Astrocyte of the spinal cord (primary cell): ENCODE measurements around the gene HIVEP3.

ENCODE experiments used
- DNase-seq: peaks from one replicate; pipeline ENCODE4 v3.0.0; 2011; ENCODE audit warnings: low read depth, low spot score
- H3K4me3 ChIP-seq: 2 replicates; pipeline ENCODE4 v1.5.1; 2011; ENCODE audit warnings: low read depth, mild to moderate bottlenecking, low read length, moderate library complexity
- in situ Hi-C: cut with HindIII; loops from 2 replicates; pipeline ENCODE4 v1.10.0; 2017; ENCODE audit warnings: low sequenced_read_pairs
- TF ChIP-seq, protein P1 (sequence below): IDR thresholded peaks from 2 replicates; pipeline ENCODE4 v1.5.1; 2012; ENCODE audit warnings: low read depth, mild to moderate bottlenecking, low read length, inconsistent platforms

Gene HIVEP3

DNA sequence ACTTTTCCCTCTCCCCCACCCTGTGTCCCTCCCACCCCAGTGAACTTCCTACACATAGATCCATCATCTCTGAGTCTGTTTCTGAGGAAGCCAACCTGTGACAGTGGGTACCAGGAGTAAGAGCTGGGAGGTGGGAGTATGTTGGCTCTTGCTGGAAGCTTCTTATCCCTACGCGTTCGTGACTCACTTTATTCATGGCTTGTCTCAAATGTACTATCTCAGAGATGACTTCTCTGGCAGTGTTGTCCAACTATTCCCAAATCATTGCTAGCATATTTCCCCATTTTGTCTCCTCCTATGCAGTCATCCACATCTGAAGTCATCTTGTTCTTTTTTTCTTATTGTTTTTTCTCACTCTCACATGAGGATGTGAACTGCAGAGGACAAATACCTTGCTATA, 88.0 kb downstream of the HIVEP3 start:
- no peak for DNase-seq
- H3K4me3 ChIP-seq: no peak overlapping the region
- in situ Hi-C loops: no loop called here
- TF ChIP-seq, protein P1, sequence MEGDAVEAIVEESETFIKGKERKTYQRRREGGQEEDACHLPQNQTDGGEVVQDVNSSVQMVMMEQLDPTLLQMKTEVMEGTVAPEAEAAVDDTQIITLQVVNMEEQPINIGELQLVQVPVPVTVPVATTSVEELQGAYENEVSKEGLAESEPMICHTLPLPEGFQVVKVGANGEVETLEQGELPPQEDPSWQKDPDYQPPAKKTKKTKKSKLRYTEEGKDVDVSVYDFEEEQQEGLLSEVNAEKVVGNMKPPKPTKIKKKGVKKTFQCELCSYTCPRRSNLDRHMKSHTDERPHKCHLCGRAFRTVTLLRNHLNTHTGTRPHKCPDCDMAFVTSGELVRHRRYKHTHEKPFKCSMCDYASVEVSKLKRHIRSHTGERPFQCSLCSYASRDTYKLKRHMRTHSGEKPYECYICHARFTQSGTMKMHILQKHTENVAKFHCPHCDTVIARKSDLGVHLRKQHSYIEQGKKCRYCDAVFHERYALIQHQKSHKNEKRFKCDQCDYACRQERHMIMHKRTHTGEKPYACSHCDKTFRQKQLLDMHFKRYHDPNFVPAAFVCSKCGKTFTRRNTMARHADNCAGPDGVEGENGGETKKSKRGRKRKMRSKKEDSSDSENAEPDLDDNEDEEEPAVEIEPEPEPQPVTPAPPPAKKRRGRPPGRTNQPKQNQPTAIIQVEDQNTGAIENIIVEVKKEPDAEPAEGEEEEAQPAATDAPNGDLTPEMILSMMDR: no peak

DNA sequence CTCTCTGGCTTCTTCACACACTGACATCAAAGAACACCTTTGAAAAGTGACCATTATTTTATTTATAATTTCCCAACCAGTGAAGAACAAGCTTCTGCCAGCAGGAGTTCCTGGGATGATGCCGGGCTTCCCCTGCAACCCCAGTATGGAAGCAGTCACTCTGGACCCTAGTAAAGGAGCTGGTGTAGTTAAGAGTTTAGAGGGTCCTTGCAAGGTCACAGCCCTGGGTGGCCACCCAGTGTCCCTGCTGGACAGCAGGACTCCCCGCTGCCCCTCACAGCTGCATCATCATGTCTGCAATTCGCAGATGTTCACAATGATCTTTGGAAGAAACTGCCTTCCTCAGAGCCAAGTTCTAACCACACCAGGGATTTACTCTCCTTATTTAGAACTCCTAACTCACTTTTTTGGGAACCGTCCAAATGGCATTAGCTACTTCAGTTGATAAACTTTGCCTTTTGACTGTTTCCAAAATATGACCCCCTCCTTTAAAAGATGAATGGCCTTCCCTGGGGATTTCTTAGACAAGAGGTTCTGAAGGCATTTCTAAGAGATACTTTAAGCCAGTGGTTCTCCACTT, 90.6 kb downstream of the HIVEP3 start:
- H3K4me3 ChIP-seq: no peak overlapping the region
- in situ Hi-C loops: no loop called here
- TF ChIP-seq, protein P1: no peak
- peak; percentile 42 for DNase-seq

DNA sequence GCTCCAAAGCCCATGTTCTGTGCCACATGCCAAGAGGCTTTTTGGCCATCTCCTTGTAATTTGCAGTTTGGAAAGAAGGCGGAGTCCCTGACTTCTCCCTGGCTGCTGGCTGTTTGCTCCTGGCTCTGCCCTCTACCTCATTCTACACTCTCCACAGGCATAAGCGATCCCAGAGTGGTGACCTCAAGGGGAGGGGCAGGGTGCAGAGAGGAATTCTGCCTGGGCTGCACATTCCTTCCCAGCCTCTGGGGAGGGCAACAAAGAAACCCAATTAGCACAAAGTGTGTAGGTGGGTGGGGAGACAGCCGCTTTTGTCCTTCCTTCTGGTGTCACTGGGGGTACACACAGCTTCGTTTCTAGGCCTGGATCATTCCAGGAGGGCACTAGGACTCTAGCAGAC, 95.3 kb downstream of the HIVEP3 start:
- no peak overlapping the region for H3K4me3 ChIP-seq
- TF ChIP-seq, protein P1: no peak
- in situ Hi-C loops: no loop called here
- DNase-seq: no peak

DNA sequence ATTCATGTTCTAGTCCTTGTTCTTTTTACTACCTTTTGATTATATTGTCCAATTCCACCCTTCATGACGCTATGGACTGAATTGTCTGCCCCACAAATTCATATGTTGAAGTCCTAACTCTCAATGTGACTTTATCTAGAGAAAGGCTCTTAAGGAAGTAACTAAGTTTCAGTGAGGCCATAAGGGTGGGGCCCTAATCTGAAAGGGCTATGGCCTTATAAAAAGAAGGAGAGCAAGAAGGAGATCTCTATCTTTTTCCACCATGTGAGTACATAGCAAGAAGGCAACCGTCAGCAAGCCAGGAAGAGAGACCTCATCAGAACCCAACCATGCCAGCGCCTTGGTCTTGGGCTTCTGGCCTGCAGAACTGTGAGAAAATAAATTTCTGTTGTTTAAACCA, 95.9 kb downstream of the HIVEP3 start:
- in situ Hi-C loops: no loop called here
- H3K4me3 ChIP-seq: no peak overlapping the region
- DNase-seq: no peak
- TF ChIP-seq, protein P1: no peak

DNA sequence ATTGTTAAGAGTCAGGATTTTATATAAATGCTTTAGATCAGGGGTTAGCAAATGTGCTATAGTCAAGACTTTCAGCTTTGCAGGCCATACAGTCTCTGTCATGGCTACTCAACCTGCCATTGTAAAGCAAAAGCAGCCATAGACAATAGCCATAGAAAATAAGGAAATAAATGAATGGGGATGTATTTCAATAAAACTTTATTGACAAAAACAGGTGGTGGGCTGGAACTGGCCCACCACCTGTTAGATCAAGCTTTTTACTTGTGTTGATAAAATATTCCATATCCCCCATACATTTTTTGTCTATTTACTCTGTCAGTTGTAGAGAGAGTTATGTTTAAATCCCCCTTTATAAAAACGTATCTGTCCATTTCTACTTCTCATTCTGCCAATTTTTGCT, 98.9 kb downstream of the HIVEP3 start:
- H3K4me3 ChIP-seq: no peak overlapping the region
- TF ChIP-seq, protein P1: no peak
- in situ Hi-C loops: no loop called here
- DNase-seq: no peak

DNA sequence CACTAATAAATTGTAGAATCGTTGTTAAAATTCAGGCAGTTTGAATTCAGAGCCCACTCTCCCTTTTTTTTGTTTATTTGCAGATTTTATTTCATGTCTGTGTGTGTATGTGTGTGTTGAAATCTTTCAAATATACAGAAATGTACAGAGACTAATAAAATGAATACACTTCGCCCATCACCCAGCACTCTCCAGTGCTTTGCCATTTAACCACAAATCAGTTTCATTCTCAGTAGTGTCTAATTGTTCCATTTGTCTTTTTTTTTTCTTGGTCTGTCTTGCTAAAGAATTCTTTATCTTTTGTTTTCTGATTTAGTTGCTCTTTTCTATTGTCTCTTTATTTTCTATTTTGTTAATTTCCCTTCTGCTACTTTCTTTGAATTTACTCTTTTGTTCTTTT, 99.7 kb downstream of the HIVEP3 start:
- in situ Hi-C loops: no loop called here
- TF ChIP-seq, protein P1: no peak
- no peak overlapping the region for H3K4me3 ChIP-seq
- no peak for DNase-seq

DNA sequence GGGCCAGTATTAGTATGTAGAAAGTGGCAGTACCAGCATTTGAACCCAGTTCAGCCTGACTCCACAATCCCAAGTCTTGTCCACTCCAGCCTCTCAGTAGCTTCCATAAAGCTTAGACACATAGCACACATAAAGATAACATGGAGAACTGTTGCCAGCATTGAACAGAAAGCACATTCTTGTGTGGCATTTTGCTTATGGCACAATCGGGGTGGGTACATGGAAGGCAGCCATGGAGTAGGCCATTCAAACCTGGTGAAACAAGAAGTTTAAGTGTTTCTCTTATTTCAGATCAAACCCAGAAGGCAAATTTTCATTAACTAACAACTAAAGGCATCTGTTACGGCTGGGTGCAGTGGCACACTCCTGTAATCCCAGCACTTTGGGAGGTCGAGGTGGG, 102.7 kb downstream of the HIVEP3 start:
- DNase-seq: no peak
- no peak overlapping the region for H3K4me3 ChIP-seq
- TF ChIP-seq, protein P1: no peak
- in situ Hi-C loops: no loop called here
